Measurements from ENCODE around the gene HIPK2. TPM values are rescaled to one million over a fixed set of nuclear protein-coding genes. Genes with fewer than 3 reads are reported as not detected.

The HIPK2 gene
- polyA plus RNA-seq, 2 of the 4 experiments (the other 2 are of a cell fraction): 11.3 to 12.1 TPM

GRCh38 chr7:139752148-139752547 is 25.6 kb downstream of the HIPK2 start:
- Histone ChIP-seq H3K4me2 (no peak overlapping the region; the same call in 2 of the 3 replicates), H3K4me1 (peaks cover 33% of the 10 kb centered on the region), H3K27ac (0 out of 6 replicates have a peak overlapping the region, but pooled peaks of 1 of the 2 experiments have one; percentile 9), H3K9me3 (no peaks in the 10 kb centered on the region), H3K4me3 (no peak overlapping the region)
- FAIRE-seq (no peak), DNase-seq (ENCODE audit: low read depth in 1 of 2, low spot score in 1 of 2) (no peak), ATAC-seq (no peak)
- POLR2A ChIA-PET: no interaction called here
- 86% methylated on average over 5 of the region's 5 CpGs for WGBS (ENCODE audit: missing lambda C conversion rate)
- CTCF ChIA-PET: interaction anchor here (0.7 to 5.6 kb wide), 9 partner anchors 9 to 384 kb away, joined by 3 to 26 read pairs (median 4); no protein-coding TSS in a partner anchor
- TF ChIP-seq SMC3 (IDR thresholded peaks at IDR 0.05): no peak
- no peak for TF ChIP-seq MAFK (IDR thresholded peaks at IDR 0.05; ENCODE audit: partially characterized antibody)
- TF ChIP-seq NFE2L2 (conservative IDR thresholded peaks at IDR 0.05; ENCODE audit: low read length): no peak
- no peak for TF ChIP-seq ZNF302 (CRISPR knock-in tag; IDR thresholded peaks at IDR 0.05)
- TF ChIP-seq NPAS2 (CRISPR knock-in tag; IDR thresholded peaks at IDR 0.05; ENCODE audit: borderline replicate concordance): no peak
- TF ChIP-seq FOXS1 (CRISPR knock-in tag; IDR thresholded peaks at IDR 0.05): no peak
- no peak for TF ChIP-seq HMGXB4 (CRISPR knock-in tag; IDR thresholded peaks at IDR 0.05; ENCODE audit: borderline replicate concordance)
- no peak for TF ChIP-seq E2F6 (IDR thresholded peaks at IDR 0.05; ENCODE audit: borderline replicate concordance, low read depth)
- TF ChIP-seq HES2 (IDR thresholded peaks at IDR 0.05): no peak
- TF ChIP-seq ELK1 (IDR thresholded peaks at IDR 0.05; ENCODE audit: low read depth, low read length): no peak
- TF ChIP-seq HDAC2 (IDR thresholded peaks at IDR 0.05): no peak
- no peak for TF ChIP-seq ZSCAN20 (CRISPR knock-in tag; IDR thresholded peaks at IDR 0.05)

GRCh38 chr7:139750459-139751095 is 27.2 kb downstream of the HIPK2 start:
- Histone ChIP-seq H3K4me2 (no peak overlapping the region), H3K4me3 (no peak overlapping the region), H3K27ac (no peak overlapping the region), H3K4me1 (peaks cover 47% of the 10 kb centered on the region), H3K9me3 (no peaks in the 10 kb centered on the region)
- ATAC-seq (no peak), DNase-seq (ENCODE audit: low read depth in 1 of 2, low spot score in 1 of 2) (no peak), FAIRE-seq (no peak)
- WGBS (ENCODE audit: missing lambda C conversion rate): 95% methylated on average over 6 of the region's 6 CpGs
- CTCF ChIA-PET: interaction anchor here (1.1 to 5.6 kb wide), 2 partner anchors 13 to 103 kb away, joined by 4 to 26 read pairs; no protein-coding TSS in a partner anchor
- POLR2A ChIA-PET: no interaction called here
- no peak for TF ChIP-seq HMGXB4 (CRISPR knock-in tag; IDR thresholded peaks at IDR 0.05; ENCODE audit: borderline replicate concordance)
- peak; percentile 64 for TF ChIP-seq MAFK (IDR thresholded peaks at IDR 0.05; ENCODE audit: partially characterized antibody)

GRCh38 chr7:139749545-139749944 is 28.3 kb downstream of the HIPK2 start:
- ChIA-PET POLR2A (no interaction called here), CTCF (interaction anchor here (1.2 to 5.6 kb wide), 3 partner anchors 12 to 102 kb away, joined by 3 to 26 read pairs (median 4); no protein-coding TSS in a partner anchor)
- WGBS (ENCODE audit: missing lambda C conversion rate): 97% methylated on average over 10 of the region's 10 CpGs
- Histone ChIP-seq H3K4me3 (no peak overlapping the region), H3K4me2 (no peak overlapping the region), H3K4me1 (peaks cover 50% of the 10 kb centered on the region), H3K27ac (no peak overlapping the region), H3K9me3 (no peaks in the 10 kb centered on the region)
- no peak for FAIRE-seq
- no peak for ATAC-seq
- no peak for DNase-seq (ENCODE audit: low read depth in 1 of 2, low spot score in 1 of 2)
- TF ChIP-seq ZNF302 (CRISPR knock-in tag; IDR thresholded peaks at IDR 0.05) (no peak), TP53 (CRISPR knock-in tag; IDR thresholded peaks at IDR 0.05) (no peak), MAX (IDR thresholded peaks at IDR 0.05) (no peak), HOXB13 (CRISPR knock-in tag; IDR thresholded peaks at IDR 0.05; ENCODE audit: low read depth) (no peak), USF2 (IDR thresholded peaks at IDR 0.05) (no peak), TFCP2L1 (CRISPR knock-in tag; IDR thresholded peaks at IDR 0.05) (no peak), EHF (CRISPR knock-in tag; IDR thresholded peaks at IDR 0.05) (no peak), SMC3 (IDR thresholded peaks at IDR 0.05) (no peak), BCL3 (IDR thresholded peaks at IDR 0.05) (no peak), POLR2AphosphoS2 (conservative IDR thresholded peaks at IDR 0.05; ENCODE audit: low read length) (no peak), RNF2 (IDR thresholded peaks at IDR 0.05; ENCODE audit: borderline replicate concordance, low read depth) (no peak), BHLHE40 (IDR thresholded peaks at IDR 0.05; ENCODE audit: low read depth, low read length) (no peak), SREBF2 (IDR thresholded peaks at IDR 0.05) (no peak), E2F6 (IDR thresholded peaks at IDR 0.05; ENCODE audit: borderline replicate concordance, low read depth) (no peak)

All from A549 (cell line).